Mesothelial cell of epicardium (in vitro differentiated cells): ENCODE measurements around the gene IL1R1. TPM values are rescaled to one million over a fixed set of nuclear protein-coding genes. Genes with fewer than 3 reads are reported as not detected.

Experiments
- DNase-seq, 2 experiments: peaks; one replicate each; pipeline ENCODE4 v3.0.0; 2021; ENCODE audit warnings: low spot score in 2 of 2; ENCODE audit not compliant: unreplicated experiment in 2 of 2
- H3K27ac Mint-ChIP-seq: 2 replicates; pipeline ENCODE4 v1.8.0; 2021; ENCODE audit warnings: mixed read lengths
- H3K27me3 Mint-ChIP-seq: 2 replicates; pipeline ENCODE4 v1.8.0; 2021; ENCODE audit warnings: low read depth, mixed read lengths
- H3K36me3 Mint-ChIP-seq: 2 replicates; pipeline ENCODE4 v1.8.0; 2021; ENCODE audit warnings: mixed read lengths
- H3K4me1 Mint-ChIP-seq: 2 replicates; pipeline ENCODE4 v1.8.0; 2021; ENCODE audit warnings: mixed read lengths
- H3K4me3 Mint-ChIP-seq: 2 replicates; pipeline ENCODE4 v1.8.0; 2021; ENCODE audit warnings: mild to moderate bottlenecking, moderate library complexity, mixed read lengths
- H3K9me3 Mint-ChIP-seq: 2 replicates; pipeline ENCODE4 v1.8.0; 2021; ENCODE audit warnings: mixed read lengths
- total RNA-seq: library from RNA; stranded (reverse); gene quantifications from 3 replicates; pipeline ENCODE4 v1.2.1, GENCODE V29; 2021
- TF ChIP-seq, protein P1 (sequence below): fragments of 200-600 bp; sonication (generic); IDR thresholded peaks from one replicate; pipeline ENCODE4 v1.5.0; 2021; ENCODE audit warnings: antibody characterized with exemption; ENCODE audit not compliant: unreplicated experiment

Gene IL1R1
- total RNA-seq, 1 donor from 2014 or later: 13.3 TPM

DNA sequence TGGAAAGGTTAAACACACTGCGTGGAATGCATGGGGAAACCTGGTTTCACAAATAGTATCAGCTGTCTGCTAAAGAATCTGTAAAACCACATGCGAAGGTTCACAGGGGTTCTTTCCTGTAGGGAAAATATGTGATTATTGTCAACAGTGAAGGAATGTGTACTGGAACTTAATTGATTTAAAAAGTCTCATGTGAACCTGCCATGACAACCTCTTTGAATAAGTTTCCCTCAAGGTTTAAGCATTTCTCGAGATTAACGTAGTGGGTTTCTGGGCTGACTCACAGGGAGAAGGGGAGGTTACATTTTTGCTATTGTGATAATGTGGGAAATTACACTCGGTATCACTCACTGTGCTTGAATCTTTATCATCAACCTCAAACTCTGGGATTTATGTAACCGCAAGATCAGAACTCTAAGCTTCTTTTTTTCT lies 28.2 kb upstream of the IL1R1 start:
- Mint-ChIP-seq H3K27ac (peak overlapping the region; percentile 55), H3K4me1 (peaks cover 12% of the 10 kb centered on the region), H3K9me3 (no peaks in the 10 kb centered on the region), H3K4me3 (no peak overlapping the region), H3K27me3 (no peaks in the 10 kb centered on the region), H3K36me3 (no peaks in the 10 kb centered on the region)
- TF ChIP-seq, protein P1, sequence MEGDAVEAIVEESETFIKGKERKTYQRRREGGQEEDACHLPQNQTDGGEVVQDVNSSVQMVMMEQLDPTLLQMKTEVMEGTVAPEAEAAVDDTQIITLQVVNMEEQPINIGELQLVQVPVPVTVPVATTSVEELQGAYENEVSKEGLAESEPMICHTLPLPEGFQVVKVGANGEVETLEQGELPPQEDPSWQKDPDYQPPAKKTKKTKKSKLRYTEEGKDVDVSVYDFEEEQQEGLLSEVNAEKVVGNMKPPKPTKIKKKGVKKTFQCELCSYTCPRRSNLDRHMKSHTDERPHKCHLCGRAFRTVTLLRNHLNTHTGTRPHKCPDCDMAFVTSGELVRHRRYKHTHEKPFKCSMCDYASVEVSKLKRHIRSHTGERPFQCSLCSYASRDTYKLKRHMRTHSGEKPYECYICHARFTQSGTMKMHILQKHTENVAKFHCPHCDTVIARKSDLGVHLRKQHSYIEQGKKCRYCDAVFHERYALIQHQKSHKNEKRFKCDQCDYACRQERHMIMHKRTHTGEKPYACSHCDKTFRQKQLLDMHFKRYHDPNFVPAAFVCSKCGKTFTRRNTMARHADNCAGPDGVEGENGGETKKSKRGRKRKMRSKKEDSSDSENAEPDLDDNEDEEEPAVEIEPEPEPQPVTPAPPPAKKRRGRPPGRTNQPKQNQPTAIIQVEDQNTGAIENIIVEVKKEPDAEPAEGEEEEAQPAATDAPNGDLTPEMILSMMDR: no peak
- no peak for DNase-seq

DNA sequence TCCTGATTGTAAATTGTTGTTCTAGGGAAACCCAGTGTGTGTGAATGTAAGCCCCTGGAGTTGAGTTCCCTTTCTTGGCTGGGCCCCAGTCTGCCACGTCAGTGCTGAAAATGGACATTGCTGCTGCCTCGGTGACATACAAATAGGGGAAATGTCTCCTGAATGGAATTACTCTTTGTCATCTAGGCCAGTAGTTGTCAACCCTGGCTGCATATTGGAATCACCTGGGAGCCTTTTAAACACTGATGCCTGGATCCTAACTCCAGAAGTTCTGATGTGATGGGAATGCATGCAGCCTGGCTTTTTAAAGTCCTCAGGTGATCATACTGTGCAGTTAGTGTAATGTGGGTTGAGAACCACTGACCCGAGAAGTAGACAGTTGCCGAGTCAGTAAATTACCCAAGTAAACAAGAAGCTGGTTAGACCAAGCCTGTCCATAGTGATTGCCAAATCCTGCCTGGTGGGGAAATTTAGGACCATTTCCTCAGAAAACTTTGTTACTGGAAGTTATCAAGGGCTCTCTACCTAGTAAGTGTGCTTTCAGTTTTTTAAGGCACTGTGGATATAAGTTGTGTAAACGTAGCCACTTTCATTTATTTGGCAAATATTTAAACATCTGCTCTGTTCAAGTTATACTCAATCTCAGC lies 27.6 kb upstream of the IL1R1 start:
- Mint-ChIP-seq H3K36me3 (no peaks in the 10 kb centered on the region), H3K27me3 (no peaks in the 10 kb centered on the region), H3K27ac (peak overlapping the region; percentile 55), H3K4me3 (no peak overlapping the region), H3K4me1 (peaks cover 12% of the 10 kb centered on the region), H3K9me3 (no peaks in the 10 kb centered on the region)
- DNase-seq: no peak
- TF ChIP-seq, protein P1: no peak

DNA sequence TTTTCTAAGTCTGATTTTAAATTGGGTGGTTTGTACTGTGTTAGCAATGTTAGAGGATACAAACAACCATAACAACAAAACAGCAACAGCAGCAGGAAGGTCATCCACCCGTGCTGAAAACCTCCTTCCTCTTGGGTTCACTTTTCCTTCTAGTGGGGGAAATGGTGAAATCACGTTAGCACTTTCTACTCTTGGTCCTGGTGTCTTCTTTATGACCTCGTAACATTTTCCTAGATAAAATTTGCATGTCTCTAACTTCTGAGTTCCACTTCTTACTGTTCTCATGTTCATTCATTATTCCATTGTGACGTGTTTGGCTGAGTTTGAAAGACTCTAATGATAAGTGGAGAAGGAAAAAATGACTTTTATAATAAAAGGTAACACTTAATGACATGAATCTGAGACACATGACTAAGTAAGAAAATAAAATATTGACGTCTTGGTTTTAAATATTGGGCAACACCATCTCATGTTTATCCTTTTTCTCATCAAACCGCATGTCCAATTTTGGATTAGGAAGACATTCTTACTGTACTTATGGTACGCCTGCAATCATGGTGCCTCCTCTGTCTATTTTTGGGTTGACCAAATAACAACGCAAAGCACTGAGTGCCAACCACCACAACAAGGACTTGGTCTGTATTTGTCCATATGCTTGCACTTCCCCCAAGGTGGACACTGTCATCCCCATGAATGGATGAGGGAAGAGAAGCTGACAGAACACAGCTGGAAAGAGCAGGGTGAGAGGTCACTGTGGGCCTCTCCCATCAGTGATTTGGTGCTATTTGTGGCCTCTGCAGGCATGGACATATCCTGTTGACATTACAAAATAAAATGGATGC lies 25.7 kb upstream of the IL1R1 start:
- Mint-ChIP-seq H3K27ac (no peak overlapping the region), H3K9me3 (no peaks in the 10 kb centered on the region), H3K36me3 (no peaks in the 10 kb centered on the region), H3K27me3 (no peaks in the 10 kb centered on the region), H3K4me3 (no peak overlapping the region), H3K4me1 (peaks cover 12% of the 10 kb centered on the region)
- TF ChIP-seq, protein P1: no peak
- no peak for DNase-seq

DNA sequence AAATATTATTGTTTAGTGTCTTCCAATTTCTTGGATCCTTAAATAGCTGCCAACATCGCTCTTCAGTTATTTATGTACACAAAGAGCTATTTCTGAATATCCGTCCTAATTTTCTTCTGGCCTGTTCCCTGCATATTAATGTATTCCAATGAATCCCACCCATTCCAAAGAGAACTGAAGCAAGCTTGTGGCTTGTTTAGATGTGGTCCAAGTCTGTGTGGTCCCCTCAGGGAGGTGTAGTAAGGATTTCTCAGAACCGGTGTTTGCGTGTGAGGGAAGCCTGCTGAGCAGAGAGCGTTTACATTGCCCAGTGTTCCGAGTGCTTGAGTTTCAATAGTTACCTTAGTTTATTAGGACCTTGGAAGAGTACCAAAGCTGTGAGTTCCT lies 25.1 kb upstream of the IL1R1 start:
- Mint-ChIP-seq H3K27ac (no peak overlapping the region), H3K4me1 (peaks cover 16% of the 10 kb centered on the region), H3K27me3 (no peaks in the 10 kb centered on the region)

DNA sequence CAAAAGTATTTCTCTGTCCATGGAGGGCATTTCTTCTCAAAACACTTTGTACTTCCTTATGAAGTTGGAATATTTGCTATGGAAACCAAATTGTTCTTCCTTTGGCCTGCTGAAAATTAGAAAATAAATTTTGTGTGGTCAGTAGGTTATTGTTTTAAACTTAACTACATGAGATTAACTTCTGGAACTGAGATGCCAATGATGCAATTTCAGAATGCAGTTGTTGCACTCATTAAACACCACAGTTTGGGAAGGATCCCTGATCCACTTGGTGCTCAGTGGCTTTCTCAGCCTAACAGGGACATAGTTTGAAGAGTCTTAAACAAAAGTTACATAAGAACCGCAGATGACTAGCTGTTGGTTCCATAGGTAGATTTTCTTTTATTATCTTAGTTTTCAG lies 23.3 kb upstream of the IL1R1 start:
- no peaks in the 10 kb centered on the region for H3K36me3 Mint-ChIP-seq
- H3K27me3 Mint-ChIP-seq: no peaks in the 10 kb centered on the region
- peaks cover 15% of the 10 kb centered on the region for H3K4me1 Mint-ChIP-seq
- H3K9me3 Mint-ChIP-seq: no peaks in the 10 kb centered on the region
- TF ChIP-seq, protein P1: no peak
- no peak overlapping the region for H3K27ac Mint-ChIP-seq
- no peak overlapping the region for H3K4me3 Mint-ChIP-seq
- no peak for DNase-seq

More for the DNA sequence above, 25.1 kb upstream of the IL1R1 start:
- Mint-ChIP-seq H3K36me3 (no peaks in the 10 kb centered on the region), H3K9me3 (no peaks in the 10 kb centered on the region), H3K4me3 (no peak overlapping the region)
- DNase-seq: no peak
- TF ChIP-seq, protein P1: no peak
